SK-N-SH (cell line): Measurements from ENCODE around the gene CELF2. TPM values are rescaled to one million over a fixed set of nuclear protein-coding genes. Genes with fewer than 3 reads are reported as not detected.

Experiments used
- CTCF ChIA-PET: fragments of 300-600, 350-600 bp; formaldehyde crosslinking; extraction: SDS; loops from one replicate; lab custom pipeline; 2021; lab: Yijun Ruan, JAX
- POLR2A ChIA-PET: fragments of 350-600 bp; sonication (Branson Sonifier 250); formaldehyde crosslinking; extraction: SDS; loops from one replicate; lab custom pipeline; 2020; ENCODE audit warnings: antibody characterized with exemption, inconsistent platforms; lab: Yijun Ruan, JAX
- DNase-seq: peaks from one replicate; pipeline ENCODE4 v3.0.0; 2012
- H2AFZ ChIP-seq: fragments of 200-600 bp; sonication (generic); 2 replicates; pipeline ENCODE4 v1.8.1; 2016; ENCODE audit warnings: antibody characterized with exemption, mild to moderate bottlenecking, low read depth
- H3F3A ChIP-seq: fragments of 200-600 bp; sonication (generic); replicated peaks from 2 replicates; pipeline ENCODE3; 2016; ENCODE audit warnings: antibody characterized with exemption, mild to moderate bottlenecking; ENCODE audit not compliant: insufficient read depth
- H3K27ac ChIP-seq, 2 experiments: fragments of 200-500 bp in 1 of 2; fragments of 200-600 bp in 1 of 2; sonication (Bioruptor generic) in 1 of 2; sonication (generic), shearing (Covaris generic) in 1 of 2; 2 replicates each; pipeline versions ENCODE4 v1.5.1 to v1.6.1; 2014 to 2016; ENCODE audit warnings: low read depth in 2 of 2, inconsistent platforms in 1 of 2, low read length in 1 of 2, mild to moderate bottlenecking in 1 of 2, mixed read lengths in 1 of 2
- H3K27me3 ChIP-seq: fragments of 200-600 bp; sonication (generic), shearing (Covaris generic); 2 replicates; pipeline ENCODE4 v1.6.1; 2016; ENCODE audit warnings: mixed run types; ENCODE audit not compliant: insufficient read depth
- H3K36me3 ChIP-seq, 2 experiments: fragments of 200-500 bp in 1 of 2; fragments of 200-600 bp in 1 of 2; sonication (Bioruptor generic) in 1 of 2; sonication (generic) in 1 of 2; replicated peaks in 1 of 2; 2 replicates each; pipeline versions ENCODE3 to v1.5.1; 2014 to 2016; ENCODE audit warnings: low read length in 1 of 2, mild to moderate bottlenecking in 1 of 2; ENCODE audit not compliant: insufficient read depth in 2 of 2, control insufficient read depth in 1 of 2
- H3K4me1 ChIP-seq, 2 experiments: fragments of 200-500 bp in 1 of 2; fragments of 200-600 bp in 1 of 2; sonication (Bioruptor generic) in 1 of 2; sonication (generic), shearing (Covaris generic) in 1 of 2; 2 replicates each; pipeline versions ENCODE4 v1.5.1 to v1.6.1; 2014 to 2016; ENCODE audit warnings: low read depth in 1 of 2, low read length in 1 of 2, mixed run types in 1 of 2; ENCODE audit not compliant: insufficient read depth in 2 of 2, control insufficient read depth in 1 of 2
- H3K4me2 ChIP-seq: fragments of 200-600 bp; sonication (generic), shearing (Covaris generic); 2 replicates; pipeline ENCODE4 v1.6.1; 2017; ENCODE audit warnings: mixed run types
- H3K4me3 ChIP-seq, 2 experiments: fragments of 200-500 bp in 1 of 2; fragments of 200-600 bp in 1 of 2; sonication (Bioruptor generic) in 1 of 2; sonication (generic), shearing (Covaris generic) in 1 of 2; 2 replicates each; pipeline versions ENCODE4 v1.5.1 to v1.8.1; 2014 to 2016; ENCODE audit warnings: low read depth in 2 of 2, inconsistent platforms in 1 of 2, low read length in 1 of 2, mild to moderate bottlenecking in 1 of 2, mixed read lengths in 1 of 2, moderate library complexity in 1 of 2
- H3K79me2 ChIP-seq: fragments of 200-600 bp; sonication (generic); 2 replicates; pipeline ENCODE4 v1.8.1; 2017; ENCODE audit warnings: mild to moderate bottlenecking; ENCODE audit not compliant: insufficient read depth
- H3K9ac ChIP-seq: fragments of 200-600 bp; sonication (generic); 2 replicates; pipeline ENCODE4 v1.6.1; 2017; ENCODE audit warnings: mixed run types
- H3K9me2 ChIP-seq: fragments of 200-600 bp; sonication (generic); 2 replicates; pipeline ENCODE4 v1.6.1; 2017; ENCODE audit warnings: mixed run types
- H3K9me3 ChIP-seq: fragments of 200-600 bp; sonication (generic); 2 replicates; pipeline ENCODE4 v1.6.1; 2017; ENCODE audit warnings: mixed run types, mild to moderate bottlenecking, moderate library complexity
- H4K20me1 ChIP-seq: fragments of 200-600 bp; sonication (generic); 2 replicates; pipeline ENCODE4 v1.6.1; 2017; ENCODE audit warnings: mild to moderate bottlenecking, mixed run types; ENCODE audit not compliant: insufficient read depth
- CHD2 ChIP-seq: fragments of 150-350 bp; IDR thresholded peaks from 2 replicates; pipeline ENCODE4 v1.6.1; 2018; ENCODE audit warnings: low read length; ENCODE audit not compliant: partially characterized antibody
- FOXJ3 ChIP-seq: sonication (generic); formaldehyde crosslinking; IDR thresholded peaks from 2 replicates; pipeline ENCODE4 v1.5.1; 2020; ENCODE audit warnings: mild to moderate bottlenecking, missing genetic modification reagents
- IRF3 ChIP-seq: fragments of 150-350 bp; IDR thresholded peaks from 2 replicates; pipeline ENCODE4 v1.6.1; 2016; ENCODE audit warnings: mild to moderate bottlenecking, low read depth, low read length
- MAX ChIP-seq: IDR thresholded peaks from 2 replicates; pipeline ENCODE4 v1.4.0; 2012; ENCODE audit warnings: low read depth
- MXI1 ChIP-seq: IDR thresholded peaks from 2 replicates; pipeline ENCODE4 v1.6.1; 2012; ENCODE audit warnings: mild to moderate bottlenecking, low read depth, low read length, improper control_type of control experiment
- NRF1 ChIP-seq: IDR thresholded peaks from 2 replicates; pipeline ENCODE4 v1.6.1; 2012; ENCODE audit warnings: low read depth, mild to moderate bottlenecking, low read length
- POLR2AphosphoS5 ChIP-seq: IDR thresholded peaks from 2 replicates; pipeline ENCODE4 v1.6.1; 2012; ENCODE audit warnings: low read depth, low read length
- RXRA ChIP-seq: IDR thresholded peaks from 2 replicates; pipeline ENCODE4 v1.4.0; 2012; ENCODE audit warnings: low read depth, mild to moderate bottlenecking, borderline replicate concordance
- SIN3A ChIP-seq: IDR thresholded peaks from 2 replicates; pipeline ENCODE4 v1.6.1; 2012; ENCODE audit warnings: low read depth, mild to moderate bottlenecking, low read length, moderate library complexity, borderline replicate concordance
- TCF12 ChIP-seq: IDR thresholded peaks from 2 replicates; pipeline ENCODE4 v1.4.0; 2012
- YY1 ChIP-seq: IDR thresholded peaks from 2 replicates; pipeline ENCODE4 v1.4.0; 2012; ENCODE audit warnings: low read depth, mild to moderate bottlenecking
- WGBS: methylation state at CpG from one replicate; pipeline ENCODE4 v1.1.6; 2017; ENCODE audit warnings: low lambda C conversion rate; 5-methylcytosine and 5-hydroxymethylcytosine counted together
- polyA plus RNA-seq, 3 experiments: library from polyadenylated mRNA; depleted of rRNA; stranded (reverse); fragments of >200 nt; gene quantifications; 2 replicates each; pipeline ENCODE4 v1.2.3, GENCODE V29; 2012
- TF ChIP-seq, protein P1 (sequence below): fragments of 200-600 bp; sonication (generic); IDR thresholded peaks from 2 replicates; pipeline ENCODE4 v1.6.1; 2017; ENCODE audit warnings: antibody characterized with exemption, mild to moderate bottlenecking, moderate library complexity
- TF ChIP-seq, protein P2 (sequence below): fragments of 150-350 bp; IDR thresholded peaks from 2 replicates; pipeline ENCODE4 v1.6.1; 2017; ENCODE audit warnings: antibody characterized with exemption, low read length, low read depth, borderline replicate concordance
- TF ChIP-seq, protein P3 (sequence below): IDR thresholded peaks from 2 replicates; pipeline ENCODE4 v1.4.0; 2012; ENCODE audit warnings: low read depth, borderline replicate concordance
- TF ChIP-seq, protein P4 (sequence below): IDR thresholded peaks from 2 replicates; pipeline ENCODE4 v1.6.1; 2012; ENCODE audit warnings: mild to moderate bottlenecking, low read depth, low read length, moderate library complexity

CELF2 gene
- polyA plus RNA-seq, 1 of the 3 experiments (the other 2 are of a cell fraction), result 0.03 TPM

- no peaks in the 10 kb centered on the region for H3K9me2 ChIP-seq
- H3K4me3 ChIP-seq, result no peak overlapping the region
- H3K4me1 ChIP-seq, result no peaks in the 10 kb centered on the region
- ChIA-PET CTCF (no interaction called here), POLR2A (no interaction called here)
- no peaks in the 10 kb centered on the region for H3K27me3 ChIP-seq
- H2AFZ ChIP-seq, result no peak overlapping the region
- no peak for DNase-seq
- no peaks in the 10 kb centered on the region for H3K36me3 ChIP-seq
- no peaks in the 10 kb centered on the region for H3K79me2 ChIP-seq
- H3K9me3 ChIP-seq, result peaks cover 3% of the 10 kb centered on the region; the same call in 1 of the 2 replicates
- no peak overlapping the region for H3K4me2 ChIP-seq
- 42% methylated on average over 7 of the region's 7 CpGs for WGBS
- H3F3A ChIP-seq, result no peaks in the 10 kb centered on the region
- no peak overlapping the region for H3K9ac ChIP-seq
- TF ChIP-seq NRF1 (no peak), YY1 (no peak), MAX (no peak)
- H3K27ac ChIP-seq, result no peak overlapping the region
- no peaks in the 10 kb centered on the region for H4K20me1 ChIP-seq
These were observed 179.6 kb downstream of the CELF2 start for GRCh38 chr10:11197266-11197712.

GRCh38 chr10:11197878-11198277 is 180.2 kb downstream of the CELF2 start:
- H3K27me3 ChIP-seq, result no peaks in the 10 kb centered on the region
- H2AFZ ChIP-seq, result no peak overlapping the region
- POLR2A ChIA-PET, result no interaction called here
- H3K9ac ChIP-seq, result no peak overlapping the region
- no peak overlapping the region for H3K4me2 ChIP-seq
- 0% methylated on average over 3 of the region's 3 CpGs for WGBS
- no peak for TF ChIP-seq MXI1
- TF ChIP-seq, protein P1, sequence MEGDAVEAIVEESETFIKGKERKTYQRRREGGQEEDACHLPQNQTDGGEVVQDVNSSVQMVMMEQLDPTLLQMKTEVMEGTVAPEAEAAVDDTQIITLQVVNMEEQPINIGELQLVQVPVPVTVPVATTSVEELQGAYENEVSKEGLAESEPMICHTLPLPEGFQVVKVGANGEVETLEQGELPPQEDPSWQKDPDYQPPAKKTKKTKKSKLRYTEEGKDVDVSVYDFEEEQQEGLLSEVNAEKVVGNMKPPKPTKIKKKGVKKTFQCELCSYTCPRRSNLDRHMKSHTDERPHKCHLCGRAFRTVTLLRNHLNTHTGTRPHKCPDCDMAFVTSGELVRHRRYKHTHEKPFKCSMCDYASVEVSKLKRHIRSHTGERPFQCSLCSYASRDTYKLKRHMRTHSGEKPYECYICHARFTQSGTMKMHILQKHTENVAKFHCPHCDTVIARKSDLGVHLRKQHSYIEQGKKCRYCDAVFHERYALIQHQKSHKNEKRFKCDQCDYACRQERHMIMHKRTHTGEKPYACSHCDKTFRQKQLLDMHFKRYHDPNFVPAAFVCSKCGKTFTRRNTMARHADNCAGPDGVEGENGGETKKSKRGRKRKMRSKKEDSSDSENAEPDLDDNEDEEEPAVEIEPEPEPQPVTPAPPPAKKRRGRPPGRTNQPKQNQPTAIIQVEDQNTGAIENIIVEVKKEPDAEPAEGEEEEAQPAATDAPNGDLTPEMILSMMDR, result no peak
- no peak for TF ChIP-seq FOXJ3 (CRISPR knock-in tag)
- TF ChIP-seq SIN3A, result no peak
- no peak for TF ChIP-seq TCF12
- no peak for TF ChIP-seq POLR2AphosphoS5
- TF ChIP-seq, protein P2, sequence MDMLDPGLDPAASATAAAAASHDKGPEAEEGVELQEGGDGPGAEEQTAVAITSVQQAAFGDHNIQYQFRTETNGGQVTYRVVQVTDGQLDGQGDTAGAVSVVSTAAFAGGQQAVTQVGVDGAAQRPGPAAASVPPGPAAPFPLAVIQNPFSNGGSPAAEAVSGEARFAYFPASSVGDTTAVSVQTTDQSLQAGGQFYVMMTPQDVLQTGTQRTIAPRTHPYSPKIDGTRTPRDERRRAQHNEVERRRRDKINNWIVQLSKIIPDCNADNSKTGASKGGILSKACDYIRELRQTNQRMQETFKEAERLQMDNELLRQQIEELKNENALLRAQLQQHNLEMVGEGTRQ, result no peak
- no peak for TF ChIP-seq RXRA
- TF ChIP-seq CHD2, result no peak
- TF ChIP-seq IRF3, result no peak
- TF ChIP-seq, protein P3, sequence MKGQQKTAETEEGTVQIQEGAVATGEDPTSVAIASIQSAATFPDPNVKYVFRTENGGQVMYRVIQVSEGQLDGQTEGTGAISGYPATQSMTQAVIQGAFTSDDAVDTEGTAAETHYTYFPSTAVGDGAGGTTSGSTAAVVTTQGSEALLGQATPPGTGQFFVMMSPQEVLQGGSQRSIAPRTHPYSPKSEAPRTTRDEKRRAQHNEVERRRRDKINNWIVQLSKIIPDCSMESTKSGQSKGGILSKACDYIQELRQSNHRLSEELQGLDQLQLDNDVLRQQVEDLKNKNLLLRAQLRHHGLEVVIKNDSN, result no peak
- TF ChIP-seq, protein P4, sequence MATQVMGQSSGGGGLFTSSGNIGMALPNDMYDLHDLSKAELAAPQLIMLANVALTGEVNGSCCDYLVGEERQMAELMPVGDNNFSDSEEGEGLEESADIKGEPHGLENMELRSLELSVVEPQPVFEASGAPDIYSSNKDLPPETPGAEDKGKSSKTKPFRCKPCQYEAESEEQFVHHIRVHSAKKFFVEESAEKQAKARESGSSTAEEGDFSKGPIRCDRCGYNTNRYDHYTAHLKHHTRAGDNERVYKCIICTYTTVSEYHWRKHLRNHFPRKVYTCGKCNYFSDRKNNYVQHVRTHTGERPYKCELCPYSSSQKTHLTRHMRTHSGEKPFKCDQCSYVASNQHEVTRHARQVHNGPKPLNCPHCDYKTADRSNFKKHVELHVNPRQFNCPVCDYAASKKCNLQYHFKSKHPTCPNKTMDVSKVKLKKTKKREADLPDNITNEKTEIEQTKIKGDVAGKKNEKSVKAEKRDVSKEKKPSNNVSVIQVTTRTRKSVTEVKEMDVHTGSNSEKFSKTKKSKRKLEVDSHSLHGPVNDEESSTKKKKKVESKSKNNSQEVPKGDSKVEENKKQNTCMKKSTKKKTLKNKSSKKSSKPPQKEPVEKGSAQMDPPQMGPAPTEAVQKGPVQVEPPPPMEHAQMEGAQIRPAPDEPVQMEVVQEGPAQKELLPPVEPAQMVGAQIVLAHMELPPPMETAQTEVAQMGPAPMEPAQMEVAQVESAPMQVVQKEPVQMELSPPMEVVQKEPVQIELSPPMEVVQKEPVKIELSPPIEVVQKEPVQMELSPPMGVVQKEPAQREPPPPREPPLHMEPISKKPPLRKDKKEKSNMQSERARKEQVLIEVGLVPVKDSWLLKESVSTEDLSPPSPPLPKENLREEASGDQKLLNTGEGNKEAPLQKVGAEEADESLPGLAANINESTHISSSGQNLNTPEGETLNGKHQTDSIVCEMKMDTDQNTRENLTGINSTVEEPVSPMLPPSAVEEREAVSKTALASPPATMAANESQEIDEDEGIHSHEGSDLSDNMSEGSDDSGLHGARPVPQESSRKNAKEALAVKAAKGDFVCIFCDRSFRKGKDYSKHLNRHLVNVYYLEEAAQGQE, result no peak
- no peaks in the 10 kb centered on the region for H3K36me3 ChIP-seq
- H3K4me1 ChIP-seq, result no peaks in the 10 kb centered on the region
- DNase-seq, result no peak
- H4K20me1 ChIP-seq, result no peaks in the 10 kb centered on the region
- H3K4me3 ChIP-seq, result no peak overlapping the region
- no peaks in the 10 kb centered on the region for H3K9me2 ChIP-seq
- no peaks in the 10 kb centered on the region for H3K79me2 ChIP-seq
- peaks cover 3% of the 10 kb centered on the region; the same call in 1 of the 2 replicates for H3K9me3 ChIP-seq
- H3F3A ChIP-seq, result no peaks in the 10 kb centered on the region
- CTCF ChIA-PET, result no interaction called here
- H3K27ac ChIP-seq, result no peak overlapping the region
